CD4-positive, alpha-beta T cell treated with Interleukin-1 beta for 1 hour (primary cell): ENCODE data around the gene TAX1BP1.
"Not testable (repeated sequence)": the region's sequence is repeated elsewhere in the genome, so short reads cannot be mapped to it uniquely, and the experiment has no call there.

Source experiments
- DNase-seq, 2 donors: peaks; one replicate each; pipeline ENCODE4 v3.0.0-alpha.2; 2020 to 2022

Gene TAX1BP1

DNA sequence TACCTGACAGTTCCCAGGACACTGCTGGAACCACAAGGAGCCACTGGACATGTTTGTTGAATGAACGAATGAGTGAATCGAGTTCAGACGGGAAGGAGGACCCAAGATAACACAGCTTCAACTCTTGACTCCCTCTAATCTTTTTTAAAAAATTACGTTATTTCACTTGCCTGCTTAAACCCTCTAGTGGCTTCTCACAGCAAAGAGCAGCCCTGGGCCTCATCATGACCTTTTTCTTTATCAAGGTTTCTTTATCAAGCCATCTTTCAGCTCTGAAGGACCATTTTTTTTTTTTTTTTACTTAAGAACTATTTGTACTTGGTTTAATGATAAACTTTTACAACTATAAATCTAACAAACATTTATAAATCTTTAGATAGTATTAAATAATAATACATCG is 110.6 kb downstream of the TAX1BP1 start:
- no peak for DNase-seq

DNA sequence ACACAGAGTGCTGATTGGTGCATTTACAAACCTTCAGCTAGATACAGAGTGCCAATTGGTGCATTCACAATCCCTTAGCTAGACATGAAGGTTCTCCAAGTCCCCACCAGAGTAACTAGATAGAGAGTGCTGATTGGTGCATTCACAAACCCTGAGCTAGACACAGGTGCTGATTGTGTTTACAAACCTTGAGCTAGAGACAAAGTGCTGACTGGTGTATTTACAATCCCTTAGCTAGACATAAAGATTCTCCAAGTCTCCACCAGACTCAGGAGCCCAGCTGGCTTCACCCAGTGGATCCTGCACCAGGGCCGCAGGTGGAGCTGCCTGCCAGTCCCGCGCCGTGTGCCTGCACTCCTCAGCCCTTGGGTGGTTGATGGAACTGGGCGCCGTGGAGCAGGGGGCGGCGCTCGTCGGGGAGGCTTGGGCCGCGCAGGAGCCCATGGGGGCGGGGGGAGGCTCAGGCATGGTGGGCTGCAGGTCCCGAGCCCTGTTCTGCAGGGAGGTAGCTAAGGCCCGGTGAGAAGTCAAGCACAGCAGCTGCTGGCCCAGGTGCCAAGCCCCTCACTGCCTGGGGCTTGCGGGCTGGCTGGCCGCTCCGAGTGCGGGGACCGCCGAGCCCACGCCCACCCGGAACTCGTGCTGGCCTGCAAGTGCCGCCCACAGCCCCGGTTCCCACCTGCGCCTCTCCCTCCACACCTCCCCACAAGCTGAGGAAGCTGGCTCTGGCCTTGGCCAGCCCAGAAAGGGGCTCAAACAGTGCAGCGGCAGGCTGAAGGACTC is 116.9 kb downstream of the TAX1BP1 start:
- not testable (repeated sequence) for DNase-seq

DNA sequence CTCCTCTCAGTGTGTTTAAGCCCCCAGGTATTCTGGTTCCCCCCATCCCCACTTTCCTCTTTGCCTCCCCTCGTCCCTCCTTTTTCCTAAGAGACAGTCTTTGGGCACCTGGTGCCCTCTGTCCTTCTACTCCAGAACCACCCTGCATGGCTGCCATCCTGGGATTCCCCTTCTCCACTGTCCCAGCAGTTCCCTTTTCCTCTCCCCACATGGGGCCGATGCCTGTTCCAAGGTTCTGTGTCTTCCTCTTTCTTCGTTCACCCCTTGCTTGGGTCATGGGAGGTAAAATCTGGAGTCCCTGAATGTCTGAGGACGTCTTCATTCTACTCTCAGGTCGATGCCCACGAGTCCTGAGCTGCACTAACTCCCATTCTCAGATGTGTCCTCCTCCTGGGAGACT is 120.8 kb downstream of the TAX1BP1 start:
- peak in 1 of 2 donors; percentile 4 for DNase-seq

DNA sequence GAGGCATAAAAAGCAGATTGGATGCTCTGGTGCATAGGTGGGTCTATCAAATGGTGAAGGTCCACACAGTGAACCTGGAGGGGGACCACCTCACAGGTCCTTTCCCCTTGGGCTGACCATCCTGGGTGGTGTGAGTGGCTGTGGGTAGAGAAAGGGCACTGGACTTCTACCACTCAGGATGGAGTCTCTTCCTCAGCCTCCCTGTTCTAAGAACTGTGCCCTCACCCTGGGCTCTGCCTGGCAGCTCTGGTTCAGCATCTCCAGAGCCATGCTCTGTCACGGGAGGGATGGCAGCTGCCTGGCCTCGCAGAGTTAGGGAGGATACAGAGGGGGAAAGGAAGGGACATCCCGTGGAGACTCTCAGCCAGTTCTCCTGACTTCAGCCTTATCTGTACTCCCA is 121.8 kb downstream of the TAX1BP1 start:
- no peak for DNase-seq

DNA sequence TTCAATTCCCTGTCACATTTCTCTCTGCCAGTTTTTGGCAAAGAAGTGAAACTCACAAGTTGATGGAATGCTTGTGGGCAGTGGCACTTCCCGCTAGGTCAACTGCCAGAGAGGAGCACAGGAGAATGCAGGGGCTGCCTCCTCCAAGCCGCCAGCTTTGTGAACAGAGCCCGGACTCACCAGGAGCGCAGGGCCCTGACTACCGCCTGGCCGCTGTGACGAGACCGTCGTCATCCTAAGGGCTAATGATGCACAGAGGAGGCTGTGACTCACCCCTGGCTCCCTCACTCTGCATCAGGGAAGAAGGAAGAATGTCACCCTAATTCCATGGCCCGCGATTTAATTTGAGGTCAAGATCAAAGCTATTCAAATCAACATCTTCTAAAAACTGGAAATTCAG is 123.9 kb downstream of the TAX1BP1 start:
- no peak for DNase-seq

DNA sequence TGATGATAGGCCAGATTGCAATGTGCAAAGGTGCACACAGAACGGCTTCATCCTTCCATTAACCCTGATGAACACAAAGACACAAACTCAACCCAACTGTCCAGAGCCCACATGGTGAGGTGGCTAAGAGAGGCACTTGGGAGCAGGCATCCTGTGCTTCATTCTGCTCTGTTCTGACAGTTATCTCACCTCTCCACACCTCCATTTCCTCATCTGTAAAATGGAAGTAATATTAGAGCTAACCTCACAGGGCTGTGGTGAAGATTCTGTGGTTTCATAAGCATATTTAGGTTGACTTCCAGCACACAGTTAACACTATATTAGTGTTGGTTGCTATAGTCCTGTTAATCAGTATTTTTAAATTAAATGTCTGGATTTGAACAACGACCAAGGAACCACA is 126.3 kb downstream of the TAX1BP1 start:
- no peak for DNase-seq

DNA sequence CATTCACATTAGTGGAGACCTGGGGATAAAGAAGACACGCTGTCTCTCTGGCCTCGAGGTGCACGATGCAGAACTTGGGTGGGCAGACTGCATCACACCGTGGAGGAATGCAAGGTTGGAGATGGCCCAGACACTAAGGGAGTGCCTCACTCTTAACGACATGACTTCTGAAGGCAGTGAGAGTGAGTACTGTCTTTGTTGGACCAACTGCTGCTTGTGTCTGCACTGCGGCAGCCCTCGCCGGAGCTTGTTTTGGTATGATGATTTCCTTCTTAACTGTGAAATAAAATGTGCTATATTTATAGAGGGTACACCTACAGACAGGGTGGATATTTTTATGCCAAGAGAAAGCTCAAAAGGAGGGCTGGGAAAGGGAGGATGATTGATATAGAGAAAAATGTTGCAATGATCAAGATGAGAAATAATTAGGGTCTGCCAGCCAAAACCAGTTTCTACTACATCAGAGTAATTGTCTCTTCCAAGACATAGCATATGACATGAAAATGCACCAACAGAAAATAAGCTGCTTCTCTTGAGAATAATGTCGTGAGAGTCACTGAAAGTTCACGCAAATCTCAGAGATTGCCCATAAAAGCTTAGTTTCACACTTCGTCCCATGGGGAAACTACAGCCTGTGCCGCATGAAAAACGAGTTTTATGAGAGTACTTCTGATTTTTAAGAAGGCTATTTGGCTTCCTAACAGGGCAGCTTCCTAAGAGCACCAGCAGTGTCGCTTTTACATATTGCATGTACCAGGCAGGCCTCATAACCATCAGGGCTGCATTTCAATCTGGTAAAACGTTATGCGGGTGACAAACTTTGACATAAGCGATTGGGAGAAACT is 127.1 kb downstream of the TAX1BP1 start:
- no peak for DNase-seq

DNA sequence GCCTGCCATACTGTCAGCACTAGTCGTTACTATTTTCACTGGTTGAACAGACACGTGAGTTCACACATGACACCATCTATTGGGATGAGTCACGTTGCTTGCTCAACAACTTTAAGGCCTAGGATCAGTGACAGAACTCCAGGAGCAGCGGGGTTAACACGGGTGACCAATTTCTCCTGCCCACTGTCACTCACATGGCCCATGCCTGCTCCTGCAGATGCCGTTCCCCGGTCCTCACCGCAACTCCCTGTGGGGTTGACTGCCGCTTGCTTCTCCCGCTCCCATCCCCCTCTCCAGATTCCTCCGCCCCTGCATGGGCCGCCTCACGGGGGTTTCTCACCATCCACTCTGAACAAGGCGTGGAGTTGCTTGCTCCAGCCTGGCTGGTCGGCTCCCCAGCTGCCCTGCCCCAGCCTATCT is 128.2 kb downstream of the TAX1BP1 start:
- DNase-seq = no peak

DNA sequence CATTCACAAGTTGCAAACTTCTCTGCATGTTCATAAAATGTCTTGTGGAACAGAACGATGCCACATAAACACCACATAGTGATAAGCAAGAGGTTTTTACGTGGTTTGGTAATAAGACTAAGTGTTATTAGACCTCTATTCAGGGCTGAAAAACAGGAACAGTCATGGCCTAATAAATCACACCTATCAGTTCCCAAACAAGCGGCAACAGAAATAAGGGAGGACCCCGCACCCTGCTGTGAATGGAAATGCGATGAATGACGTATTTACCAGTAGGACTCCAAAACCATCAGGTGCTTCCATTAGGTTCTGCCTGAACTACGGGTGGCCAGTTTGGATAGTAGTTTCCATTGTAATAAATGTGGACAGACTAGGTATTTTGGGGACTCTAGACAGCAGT is 129.1 kb downstream of the TAX1BP1 start:
- no peak for DNase-seq

DNA sequence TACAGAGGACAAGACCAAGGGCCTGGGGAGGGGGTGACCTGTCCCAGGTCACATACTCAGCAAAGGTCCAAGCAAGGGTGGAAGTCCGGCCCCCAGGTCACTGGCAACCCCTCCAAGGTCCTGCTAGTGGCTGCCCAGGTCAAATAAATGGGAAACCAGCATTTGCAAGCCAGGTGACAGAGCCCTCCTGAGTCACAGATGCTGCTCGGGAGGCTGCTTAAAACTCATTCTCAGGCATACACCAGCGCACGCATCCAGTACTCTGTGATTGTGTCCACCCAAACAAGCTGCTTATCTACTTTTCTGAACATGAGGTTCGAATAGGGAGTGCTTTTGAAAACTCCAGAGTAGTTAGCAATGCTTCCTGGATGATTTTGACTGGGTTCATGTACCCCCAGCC is 130.6 kb downstream of the TAX1BP1 start:
- no peak for DNase-seq

DNA sequence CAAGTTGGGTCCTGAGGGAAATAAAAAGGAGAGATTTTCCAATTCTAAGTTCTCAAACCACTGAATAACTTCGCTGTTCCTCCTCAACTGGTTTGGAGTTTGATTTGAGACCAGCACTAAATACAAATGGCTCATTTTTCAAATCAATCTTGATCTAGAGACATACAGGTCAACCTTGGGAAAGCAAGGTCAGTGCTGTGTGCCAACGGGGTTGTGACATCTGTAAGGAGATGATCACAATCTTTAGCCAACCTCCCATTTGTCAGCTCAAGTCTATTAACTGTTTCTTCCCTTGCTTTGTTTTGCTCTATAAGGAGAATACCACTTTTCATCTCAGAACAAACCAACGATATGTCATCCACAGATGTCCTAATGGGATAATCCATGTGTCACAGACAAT is 131.1 kb downstream of the TAX1BP1 start:
- DNase-seq = no peak

DNA sequence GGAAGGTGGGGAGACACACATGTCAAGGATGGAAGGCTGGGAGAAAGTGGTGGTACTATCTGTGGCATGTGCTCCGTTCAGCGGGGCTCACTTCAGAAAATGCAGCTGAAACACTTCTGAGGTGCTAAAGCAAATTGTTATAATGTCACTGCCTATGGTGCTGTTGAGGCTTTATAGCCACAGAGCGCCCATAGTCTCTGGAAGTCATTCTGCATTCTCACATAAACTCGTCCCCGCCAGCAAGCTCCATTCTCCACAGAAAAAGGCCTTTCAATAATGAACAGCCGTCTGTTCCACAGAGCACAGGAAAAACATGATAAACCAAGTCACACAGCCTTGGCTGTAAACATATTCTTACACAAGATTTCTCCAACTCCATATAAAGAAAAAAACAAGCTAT is 131.9 kb downstream of the TAX1BP1 start:
- no peak for DNase-seq

DNA sequence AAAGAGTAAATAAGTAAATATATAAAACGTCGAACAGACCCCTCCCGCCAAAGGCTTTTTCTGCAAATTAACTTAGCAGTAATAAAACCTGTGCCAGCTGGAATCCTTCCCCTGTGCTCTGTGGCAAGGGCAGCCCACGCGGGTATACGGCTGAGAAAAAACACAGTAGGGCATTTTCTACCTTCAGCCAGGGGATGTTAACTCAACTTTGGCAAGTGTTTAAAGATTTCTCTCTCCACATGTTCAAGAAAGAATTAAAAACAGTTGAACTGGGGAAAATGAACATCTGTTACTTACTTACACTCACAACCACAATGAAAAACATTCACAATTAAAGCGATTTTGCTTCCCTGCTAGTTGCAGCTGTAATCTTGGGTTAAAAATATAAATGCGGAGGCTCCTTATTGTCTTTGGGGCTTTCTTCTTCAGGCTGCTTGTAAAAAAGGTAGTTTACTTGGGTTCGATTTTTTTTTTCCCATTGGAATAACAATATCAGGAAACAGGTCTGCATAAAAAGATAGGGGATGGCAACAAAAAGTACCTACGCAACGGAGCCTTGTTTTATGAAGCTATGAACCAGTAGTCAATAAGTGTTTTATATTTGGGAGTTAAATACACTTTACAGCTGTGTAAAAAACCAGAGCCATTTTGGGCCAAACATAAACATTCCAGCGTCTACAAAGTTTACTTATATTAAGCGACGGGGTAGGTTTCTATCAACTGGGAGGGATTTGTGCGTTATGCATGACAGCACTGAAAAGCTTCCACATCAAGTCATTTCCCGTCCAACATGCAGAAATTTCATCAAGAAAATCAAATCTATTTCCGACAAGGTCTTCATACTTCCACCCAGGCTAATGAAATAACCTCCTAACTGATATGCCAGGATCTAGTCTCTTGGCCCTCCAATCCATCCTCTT is 132.7 kb downstream of the TAX1BP1 start:
- DNase-seq = no peak

DNA sequence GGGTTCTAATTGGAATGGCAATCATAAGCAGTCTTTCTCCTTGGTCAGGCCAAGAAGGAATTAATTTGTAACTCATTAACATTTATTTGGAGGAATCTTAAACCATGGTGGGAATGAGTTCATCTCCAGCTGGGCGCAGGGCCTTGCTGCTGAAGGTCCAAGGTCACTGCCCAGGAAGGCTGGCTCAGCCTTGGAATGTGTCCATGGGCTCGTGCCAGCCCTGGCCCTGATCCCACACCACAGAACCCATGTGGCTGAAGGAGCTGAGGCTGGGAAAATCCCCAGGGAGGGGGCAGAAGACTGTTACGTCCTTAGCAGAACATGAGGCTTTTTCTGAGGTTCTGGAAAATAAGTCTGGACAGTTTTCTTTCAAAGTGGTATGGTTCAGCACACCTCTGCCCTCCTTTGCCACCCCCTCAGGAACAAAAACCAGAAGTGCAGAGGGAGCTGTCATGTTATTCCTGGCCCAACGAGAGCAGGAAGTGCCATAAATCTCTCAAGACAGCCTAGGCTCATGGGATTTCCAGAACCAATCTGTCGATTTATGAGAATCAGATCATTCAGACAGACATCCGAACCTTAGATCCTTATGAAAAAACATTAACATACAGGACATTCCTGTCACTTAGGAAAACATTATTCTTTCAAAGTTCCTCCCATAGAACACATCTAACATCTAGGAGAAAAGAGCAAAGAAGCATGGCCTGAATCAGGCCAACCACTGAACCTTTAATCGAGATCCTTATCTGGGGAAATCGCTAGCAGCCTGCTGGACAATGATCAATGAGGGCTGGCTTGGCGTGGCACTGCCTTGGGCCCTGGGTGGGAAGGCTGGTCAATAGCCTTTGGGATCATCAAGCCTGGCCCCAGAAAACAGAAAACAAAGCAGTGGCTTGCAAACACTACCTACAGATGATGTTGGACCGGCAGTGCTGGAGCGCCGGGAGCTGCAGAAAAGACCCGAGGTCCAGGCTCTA is 134.3 kb downstream of the TAX1BP1 start:
- no peak for DNase-seq

DNA sequence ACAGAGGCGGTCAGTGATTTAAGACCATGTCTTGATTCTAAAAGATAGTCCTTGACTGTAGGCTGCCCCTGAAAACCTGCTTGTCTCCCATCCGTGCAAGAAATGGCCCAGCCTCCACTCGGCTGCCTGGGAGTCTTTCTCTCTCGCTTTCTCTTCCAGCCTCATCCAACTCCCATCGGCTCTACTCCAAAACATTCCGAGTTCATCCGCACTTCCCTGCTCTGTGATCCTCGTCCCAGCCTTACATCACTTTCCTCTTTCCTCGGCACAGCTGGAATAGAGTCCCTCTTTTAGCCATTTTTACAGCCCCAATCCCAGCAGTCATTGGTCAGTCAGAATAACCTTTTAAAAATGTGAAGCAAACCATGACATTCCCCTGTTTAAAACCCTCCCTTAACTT is 135.1 kb downstream of the TAX1BP1 start:
- DNase-seq = no peak

DNA sequence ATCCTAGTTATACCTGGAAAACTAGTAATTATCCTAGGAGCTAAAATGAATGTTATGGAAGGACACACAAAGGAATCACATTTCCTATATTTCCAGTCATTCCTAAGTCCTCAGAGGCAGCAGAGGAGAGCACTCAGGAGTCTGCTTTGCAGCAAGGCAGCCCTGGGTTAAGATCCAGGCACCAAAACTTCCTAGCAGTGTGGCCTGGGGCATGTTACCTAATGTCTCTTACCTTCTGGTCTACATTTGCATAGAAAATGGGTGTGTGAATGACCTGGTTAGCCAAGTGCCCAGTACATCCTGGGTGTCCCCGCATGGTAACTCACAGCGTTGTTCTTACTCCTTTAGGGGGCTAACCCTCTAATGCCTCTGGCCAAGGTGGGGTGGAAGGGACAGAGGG is 135.9 kb downstream of the TAX1BP1 start:
- no peak for DNase-seq

DNA sequence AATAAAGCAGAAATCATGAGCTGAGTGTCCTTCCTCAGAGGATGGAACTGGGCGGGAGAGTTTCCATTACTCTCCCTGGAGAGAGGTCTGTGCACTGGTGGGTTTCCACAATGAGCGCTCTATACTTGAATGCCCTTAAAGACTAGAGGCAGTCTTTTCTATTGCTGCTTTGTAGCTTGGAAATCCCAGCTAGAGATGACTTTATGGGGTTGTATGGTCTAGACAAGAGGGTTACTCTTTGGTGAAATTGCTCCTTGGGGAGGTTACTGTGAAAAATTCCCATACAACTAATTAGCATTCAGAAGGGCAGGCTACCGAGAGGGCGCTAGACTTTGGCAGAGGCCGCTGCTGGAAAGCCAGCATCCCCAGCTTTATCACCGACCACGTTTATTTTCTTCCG is 136.8 kb downstream of the TAX1BP1 start:
- DNase-seq = no peak
